Measurements from ENCODE around the gene IER5. TPM values are rescaled to one million over a fixed set of nuclear protein-coding genes. Genes with fewer than 3 reads are reported as not detected.
A peak's percentile ranks its signal among the peaks of the same experiment; 100 is the strongest.

Gene IER5
- total RNA-seq, 1 donor, result 12.3 TPM

DNA sequence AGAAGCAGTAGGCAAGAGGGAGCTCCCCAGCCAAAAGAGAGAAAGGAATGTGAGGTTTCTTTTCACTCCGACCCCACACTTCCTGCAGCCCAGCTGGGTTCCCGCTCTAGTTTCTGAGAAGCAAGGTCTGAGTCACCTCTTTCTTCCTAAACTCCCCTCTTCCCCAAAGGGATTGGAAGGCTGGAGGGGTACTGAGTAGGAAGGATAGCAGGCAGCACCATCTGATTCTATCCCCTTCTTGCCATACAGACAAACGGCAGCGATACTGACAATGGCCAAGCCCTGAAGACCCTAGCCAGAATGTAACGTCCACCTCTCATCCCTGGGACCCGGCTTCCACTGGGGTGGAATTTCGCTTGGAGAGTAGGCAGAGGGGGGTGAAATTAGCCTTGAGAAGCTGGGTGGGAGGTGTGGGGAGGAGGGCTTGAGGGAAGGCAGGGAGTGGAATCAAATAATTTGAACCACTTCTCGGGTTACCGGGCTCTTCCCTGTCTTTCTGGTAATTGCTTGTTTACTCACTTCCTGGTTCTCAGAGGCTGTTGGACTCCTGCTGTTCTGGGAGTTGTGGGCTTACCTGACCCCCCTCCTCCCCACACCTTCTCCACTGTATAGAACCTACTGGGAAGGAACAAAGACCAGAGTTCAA lies 13.2 kb downstream of the IER5 start:
- no peak for TF ChIP-seq CTCF (IDR thresholded peaks at IDR 0.05; ENCODE audit: insufficient read depth, low read length)
- H3K4me3 ChIP-seq (ENCODE audit: low read depth, low read length), result no peak overlapping the region
- peak; percentile 54 for DNase-seq (ENCODE audit: low read depth)

- TF ChIP-seq CTCF (IDR thresholded peaks at IDR 0.05; ENCODE audit: insufficient read depth, low read length), result no peak
- H3K4me3 ChIP-seq (ENCODE audit: low read depth, low read length), result no peak overlapping the region
- no peak for DNase-seq (ENCODE audit: low read depth)
These were observed 14.3 kb downstream of the IER5 start for GRCh38 chr1:181102841-181103240.

- TF ChIP-seq CTCF (IDR thresholded peaks at IDR 0.05; ENCODE audit: insufficient read depth, low read length), result no peak
- no peak for DNase-seq (ENCODE audit: low read depth)
- no peak overlapping the region for H3K4me3 ChIP-seq (ENCODE audit: low read depth, low read length)
These were observed 14.9 kb downstream of the IER5 start for GRCh38 chr1:181103399-181103798.

GRCh38 chr1:181104042-181104789 lies 15.7 kb downstream of the IER5 start:
- TF ChIP-seq CTCF (IDR thresholded peaks at IDR 0.05; ENCODE audit: insufficient read depth, low read length), result peak; percentile 37
- DNase-seq (ENCODE audit: low read depth), result peak; percentile 23
- peak overlapping the region; percentile 78 for H3K4me3 ChIP-seq (ENCODE audit: low read depth, low read length)

DNA sequence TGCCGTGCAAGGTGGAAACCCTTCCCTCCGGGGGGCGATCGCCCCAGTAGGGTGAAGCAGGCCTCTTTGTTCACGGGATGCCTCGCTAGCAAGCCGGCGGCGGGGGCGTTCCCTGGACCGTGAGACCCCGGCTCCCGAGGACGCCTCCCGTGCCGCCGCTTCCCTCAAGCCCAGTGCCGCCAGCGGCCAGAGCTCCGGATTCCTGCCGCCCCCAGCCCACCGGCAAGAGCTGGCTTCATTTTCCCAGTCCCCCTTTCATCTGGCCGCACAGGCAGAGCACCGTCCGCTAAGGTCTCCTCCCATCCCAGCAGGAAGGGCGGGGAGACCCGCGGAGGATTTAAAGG lies 16.3 kb downstream of the IER5 start:
- TF ChIP-seq CTCF (IDR thresholded peaks at IDR 0.05; ENCODE audit: insufficient read depth, low read length), result no peak
- peak overlapping the region; percentile 78 for H3K4me3 ChIP-seq (ENCODE audit: low read depth, low read length)
- no peak for DNase-seq (ENCODE audit: low read depth)

DNA sequence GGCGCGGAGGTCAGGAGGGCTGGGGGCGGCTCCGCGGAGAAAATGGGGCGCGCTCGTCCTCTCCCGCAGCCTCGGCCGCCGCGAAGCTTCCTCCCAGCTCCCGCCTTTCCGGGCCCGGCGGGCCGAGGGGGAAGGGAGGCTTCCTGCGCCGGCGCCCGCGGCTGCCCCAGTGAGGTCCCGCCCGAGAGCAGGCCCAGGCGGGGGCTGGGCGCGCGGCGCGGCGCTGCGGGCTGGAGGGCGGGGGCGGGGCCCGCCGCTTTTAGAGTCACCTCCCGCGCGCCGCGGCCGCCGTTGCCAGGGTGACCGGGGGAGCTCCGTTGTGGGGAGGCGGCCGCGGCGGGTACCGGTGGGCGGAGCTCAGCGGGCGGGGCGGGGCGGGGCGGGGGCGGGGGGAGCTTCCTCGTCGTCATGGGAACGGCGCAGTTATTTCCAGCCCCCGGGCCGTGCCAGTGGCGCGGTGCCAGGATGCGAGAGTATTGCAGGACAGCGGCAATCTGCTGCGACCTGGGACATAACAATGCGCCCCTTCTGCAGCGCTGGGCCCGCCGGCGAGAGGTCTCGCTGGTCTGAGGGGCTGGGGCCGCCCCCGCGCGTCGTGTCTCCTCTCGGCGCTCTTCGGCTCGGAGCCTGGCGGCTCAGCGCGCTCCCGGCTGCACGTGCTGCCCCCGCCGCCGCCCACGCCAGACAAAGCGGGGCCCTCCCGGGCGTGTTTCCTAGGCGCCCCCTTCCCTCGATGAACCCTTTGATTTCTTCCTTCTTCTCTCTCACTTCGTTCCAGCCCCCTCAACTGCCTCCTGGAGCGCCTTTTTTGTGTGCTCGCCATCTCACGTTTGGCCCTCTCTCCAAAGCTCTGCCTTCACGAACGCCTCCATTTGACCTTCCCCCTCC lies 16.9 kb downstream of the IER5 start:
- H3K4me3 ChIP-seq (ENCODE audit: low read depth, low read length), result peak overlapping the region; percentile 78
- DNase-seq (ENCODE audit: low read depth), result peak; percentile 77
- no peak for TF ChIP-seq CTCF (IDR thresholded peaks at IDR 0.05; ENCODE audit: insufficient read depth, low read length)
